GM21723 (cell line): Measurements from ENCODE around the gene ILKAP.

Experiments used
- ATAC-seq: cut with Tn5 transposase; IDR thresholded peaks from one replicate; pipeline ENCODE4 v1.9.1; 2021; ENCODE audit warnings: mild to moderate bottlenecking, moderate library complexity; ENCODE audit not compliant: unreplicated experiment

ILKAP gene

GRCh38 chr2:238152771-238153688, 50.5 kb downstream of the ILKAP start:
- ATAC-seq = no peak

- no peak for ATAC-seq
These were observed 51.8 kb downstream of the ILKAP start for GRCh38 chr2:238151628-238152235.

DNA sequence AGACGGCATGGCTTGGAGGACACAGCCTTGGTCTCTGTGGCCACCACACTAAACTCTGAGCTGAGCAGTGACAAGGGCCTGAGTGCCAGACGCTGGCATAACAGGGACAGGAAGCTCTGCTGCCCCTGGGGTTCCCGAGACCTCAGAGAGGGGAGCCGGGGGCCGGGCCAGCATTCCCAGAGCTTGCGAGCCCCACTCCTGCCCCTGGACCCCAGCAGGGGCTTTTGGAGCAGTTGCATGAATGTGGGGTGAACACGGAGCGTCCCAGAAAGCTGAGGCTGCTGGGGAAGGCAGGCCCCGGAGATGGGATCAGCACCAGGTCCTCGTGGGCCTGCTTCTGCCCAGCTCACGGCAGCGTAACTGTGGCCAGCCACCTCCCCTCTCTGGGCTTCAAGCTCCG, 52.3 kb downstream of the ILKAP start:
- ATAC-seq = no peak

DNA sequence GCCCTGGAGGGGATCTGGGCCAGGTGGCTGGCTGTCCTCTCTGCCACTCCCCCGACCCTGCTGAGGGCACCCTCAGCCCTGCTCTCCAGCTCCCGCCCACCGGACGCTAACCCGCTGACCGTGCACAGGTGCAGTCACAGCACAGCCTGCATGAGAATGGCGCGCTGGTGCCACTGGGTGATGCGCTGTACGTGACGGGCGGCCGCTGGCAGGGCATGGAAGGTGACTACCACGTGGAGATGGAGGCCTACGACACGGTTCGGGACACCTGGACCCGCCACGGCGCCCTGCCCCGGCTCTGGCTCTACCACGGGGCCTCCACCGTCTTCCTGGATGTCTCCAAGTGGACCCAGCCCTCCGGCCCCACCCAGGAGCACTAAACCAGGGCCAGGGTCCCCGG, 52.8 kb downstream of the ILKAP start:
- no peak for ATAC-seq

DNA sequence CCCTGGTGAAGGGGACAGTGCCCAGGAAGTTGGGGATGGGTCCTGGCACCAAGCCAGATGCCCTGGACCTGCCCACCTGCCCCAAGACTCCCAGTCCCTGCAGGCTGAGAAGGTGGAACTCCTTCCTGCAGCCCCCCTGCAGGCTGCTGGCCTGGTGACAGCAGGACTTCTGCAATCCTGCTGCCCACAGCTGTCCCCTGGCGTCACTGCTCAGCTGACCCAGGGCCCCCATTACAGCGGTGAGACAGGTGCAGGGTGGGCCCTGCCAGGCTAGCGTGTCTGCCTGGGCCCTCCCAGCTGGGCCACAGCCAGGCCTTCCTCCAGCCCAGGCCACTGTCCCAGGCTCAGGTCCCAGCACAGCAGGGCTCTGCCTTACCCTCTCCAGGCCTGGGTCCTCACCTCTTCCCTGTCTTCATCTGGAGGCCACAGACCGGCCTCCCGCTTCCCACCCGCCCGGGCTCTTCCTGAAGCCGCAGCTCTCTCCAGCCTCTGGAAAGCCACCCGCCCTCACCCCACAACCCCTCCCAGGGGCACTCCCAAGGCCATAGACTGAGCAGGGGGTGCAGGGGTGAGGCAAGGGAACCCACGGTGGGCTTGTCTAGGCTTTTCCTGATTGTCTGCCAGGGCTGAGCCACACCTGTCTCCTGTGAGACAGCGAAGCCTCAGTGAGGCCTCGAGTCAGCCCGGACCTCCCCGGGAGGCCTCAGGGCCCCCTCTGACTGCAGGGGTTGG, 53.5 kb downstream of the ILKAP start:
- ATAC-seq = no peak

- ATAC-seq = no peak
These were observed 54.5 kb downstream of the ILKAP start for GRCh38 chr2:238148981-238149380.

- no peak for ATAC-seq
These were observed 56.5 kb downstream of the ILKAP start for GRCh38 chr2:238146884-238147544.

GRCh38 chr2:238145851-238146250, 57.6 kb downstream of the ILKAP start:
- no peak for ATAC-seq

GRCh38 chr2:238145046-238145445, 58.4 kb downstream of the ILKAP start:
- no peak for ATAC-seq

GRCh38 chr2:238144262-238144661, 59.2 kb downstream of the ILKAP start:
- no peak for ATAC-seq

GRCh38 chr2:238143239-238143951, 60.1 kb downstream of the ILKAP start:
- ATAC-seq = no peak

GRCh38 chr2:238142382-238143205, 60.9 kb downstream of the ILKAP start:
- no peak for ATAC-seq

DNA sequence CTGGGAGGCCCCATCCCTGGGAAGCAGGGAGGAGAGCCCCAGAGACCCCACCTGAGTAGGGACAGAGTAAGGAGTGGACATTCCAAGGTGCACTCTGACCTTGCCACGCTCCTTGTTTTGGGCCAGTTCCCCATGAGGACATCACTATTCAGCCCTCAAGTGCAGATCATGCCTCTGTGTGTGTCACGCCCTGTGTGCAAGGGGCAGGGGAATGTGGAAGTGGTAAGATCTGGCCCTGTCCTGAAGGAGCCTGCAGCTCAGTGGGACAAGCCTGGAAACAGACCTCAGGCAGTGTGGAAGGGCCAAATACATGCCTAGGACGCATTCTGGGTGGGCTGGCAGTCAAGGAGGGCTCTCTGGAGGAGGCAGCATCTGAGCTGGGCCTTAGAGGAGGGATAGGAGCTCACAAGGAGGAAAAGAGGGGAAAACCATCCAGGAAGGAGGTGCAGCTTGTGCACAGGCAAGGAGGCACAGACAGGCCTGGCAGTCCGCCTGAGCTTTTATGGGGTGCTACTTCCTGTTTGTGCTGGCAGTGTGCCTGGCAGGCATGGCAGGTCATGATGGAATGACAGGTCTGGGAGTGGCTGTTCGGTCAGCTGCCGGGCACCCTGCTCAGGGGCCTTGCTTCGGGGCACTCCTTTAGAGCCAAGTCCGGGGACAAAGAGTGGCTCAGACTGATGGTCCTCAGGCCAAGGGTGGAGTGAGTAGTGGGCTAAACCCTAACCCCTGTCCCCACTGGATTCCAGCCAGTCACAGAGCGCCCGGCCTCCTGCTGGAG, 61.8 kb downstream of the ILKAP start:
- ATAC-seq = no peak

DNA sequence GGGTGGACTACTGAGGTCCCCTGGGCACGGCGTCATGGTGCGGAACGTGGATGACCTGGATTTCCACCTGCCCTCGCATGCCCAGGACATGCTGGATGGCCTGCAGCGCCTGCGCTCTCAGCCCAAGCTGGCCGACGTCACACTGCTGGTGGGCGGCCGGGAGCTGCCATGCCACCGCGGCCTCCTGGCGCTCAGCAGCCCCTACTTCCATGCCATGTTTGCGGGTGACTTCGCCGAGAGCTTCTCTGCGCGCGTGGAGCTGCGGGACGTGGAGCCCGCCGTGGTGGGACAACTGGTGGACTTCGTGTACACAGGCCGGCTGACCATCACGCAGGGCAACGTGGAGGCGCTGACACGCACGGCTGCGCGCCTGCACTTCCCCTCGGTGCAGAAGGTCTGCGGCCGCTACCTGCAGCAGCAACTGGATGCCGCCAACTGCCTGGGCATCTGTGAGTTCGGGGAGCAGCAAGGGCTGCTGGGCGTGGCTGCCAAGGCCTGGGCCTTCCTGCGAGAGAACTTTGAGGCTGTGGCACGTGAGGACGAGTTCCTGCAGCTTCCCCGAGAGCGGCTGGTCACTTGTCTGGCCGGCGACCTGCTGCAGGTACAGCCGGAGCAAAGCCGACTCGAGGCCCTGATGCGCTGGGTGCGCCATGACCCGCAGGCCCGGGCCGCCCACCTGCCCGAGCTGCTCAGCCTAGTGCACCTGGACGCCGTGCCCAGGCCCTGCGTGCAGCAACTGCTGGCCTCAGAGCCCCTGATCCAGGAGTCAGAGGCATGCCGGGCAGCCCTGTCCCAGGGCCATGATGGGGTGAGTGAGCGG, 62.6 kb downstream of the ILKAP start:
- ATAC-seq = no peak

GRCh38 chr2:238140040-238140439, 63.5 kb downstream of the ILKAP start:
- ATAC-seq = no peak

DNA sequence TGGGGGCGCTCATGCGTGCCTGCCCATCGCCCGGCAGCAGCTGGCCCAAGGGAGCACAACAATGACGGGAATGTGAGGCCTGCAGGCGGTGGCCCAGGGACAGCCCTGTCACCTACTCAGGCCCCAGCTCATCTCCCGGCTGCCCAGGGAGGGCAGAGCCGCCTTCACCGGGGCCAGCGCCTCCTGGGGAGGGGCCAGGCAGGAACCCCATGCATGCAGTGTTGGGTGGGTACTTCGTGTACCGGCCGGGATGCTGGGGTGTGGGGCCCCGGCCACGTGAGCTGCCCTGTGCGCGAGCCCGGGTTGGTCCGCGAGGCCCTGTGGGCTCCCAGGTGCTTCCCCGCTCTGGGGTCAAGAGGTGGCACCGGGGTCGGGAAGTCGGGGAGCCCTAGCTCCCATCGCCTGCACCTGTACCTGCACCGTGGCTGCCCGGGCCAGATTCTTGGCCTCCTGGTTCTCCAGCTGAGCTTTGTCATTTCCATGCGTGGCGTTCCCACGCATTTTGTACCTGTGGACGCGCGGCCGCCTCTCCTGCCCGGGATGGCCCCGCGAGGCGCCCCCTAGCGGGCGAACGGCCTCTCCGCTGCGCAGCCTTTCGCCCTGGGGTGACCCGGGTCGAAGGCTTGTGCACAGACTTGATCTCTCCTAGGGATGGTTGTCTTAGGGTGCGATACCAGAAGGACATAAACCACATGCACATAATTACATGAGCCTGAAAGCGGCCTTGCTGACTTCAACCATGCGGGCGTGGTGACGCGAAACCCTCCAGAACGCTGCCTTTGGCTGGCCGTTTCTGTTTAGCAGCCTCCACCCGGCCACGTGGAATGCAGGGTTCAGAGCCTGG, 64.1 kb downstream of the ILKAP start:
- ATAC-seq = no peak
